SK-N-DZ (cell line): ENCODE results near the gene IGLL1.
"Not testable (repeated sequence)": the region's sequence is repeated elsewhere in the genome, so short reads cannot be mapped to it uniquely, and the experiment has no call there.

Experiments
- DNase-seq: peaks from one replicate; pipeline ENCODE4 v3.0.0-alpha.2; 2015; ENCODE audit warnings: low spot score

The IGLL1 gene

GRCh38 chr22:23591846-23592245, 11.8 kb upstream of the IGLL1 start:
- no peak for DNase-seq

GRCh38 chr22:23591201-23591791, 11.2 kb upstream of the IGLL1 start:
- peak; percentile 82 for DNase-seq

- DNase-seq, result no peak
Measured at GRCh38 chr22:23583836-23584235, 3.7 kb upstream of the IGLL1 start.

- DNase-seq, result no peak
Measured at GRCh38 chr22:23583153-23583552, 3.1 kb upstream of the IGLL1 start.

- no peak for DNase-seq
Measured at GRCh38 chr22:23581260-23581650, 1.2 kb upstream of the IGLL1 start.

- DNase-seq, result no peak
Measured at GRCh38 chr22:23580576-23581259, 628 bp upstream of the IGLL1 start.

- DNase-seq, result no peak
Measured at GRCh38 chr22:23579280-23579679, 810 bp downstream of the IGLL1 start.

- DNase-seq, result no peak
Measured at GRCh38 chr22:23578306-23578705, 1.8 kb downstream of the IGLL1 start.

GRCh38 chr22:23576681-23577080, 3.4 kb downstream of the IGLL1 start:
- no peak for DNase-seq

GRCh38 chr22:23575601-23576000, 4.5 kb downstream of the IGLL1 start:
- no peak for DNase-seq

GRCh38 chr22:23574877-23575276, 5.2 kb downstream of the IGLL1 start:
- DNase-seq, result no peak

GRCh38 chr22:23574371-23574811, 5.7 kb downstream of the IGLL1 start:
- DNase-seq, result no peak

- not testable (repeated sequence) for DNase-seq
Measured at GRCh38 chr22:23573701-23574235, 6.3 kb downstream of the IGLL1 start.

GRCh38 chr22:23573106-23573505, 7.0 kb downstream of the IGLL1 start:
- not testable (repeated sequence) for DNase-seq

- DNase-seq, result no peak
Measured at GRCh38 chr22:23571486-23571885, 8.6 kb downstream of the IGLL1 start.

GRCh38 chr22:23570681-23571080, 9.4 kb downstream of the IGLL1 start:
- no peak for DNase-seq

- DNase-seq, result no peak
Measured at GRCh38 chr22:23569716-23570115, 10.4 kb downstream of the IGLL1 start.

GRCh38 chr22:23569291-23569690, 10.8 kb downstream of the IGLL1 start:
- no peak for DNase-seq

- no peak for DNase-seq
Measured at GRCh38 chr22:23566705-23567475, 13.2 kb downstream of the IGLL1 start.

- DNase-seq, result peak; percentile 83
Measured at GRCh38 chr22:23565915-23566704, 14.0 kb downstream of the IGLL1 start.

GRCh38 chr22:23565305-23565914, 14.7 kb downstream of the IGLL1 start:
- DNase-seq, result peak; percentile 89
